COR-L47 (cell line): Measurements from ENCODE around the gene LMTK3.

Experiments used
- DNase-seq: peaks from one replicate; lab custom pipeline; 2025; lab: John Stamatoyannopoulos, UW

LMTK3 gene

DNA sequence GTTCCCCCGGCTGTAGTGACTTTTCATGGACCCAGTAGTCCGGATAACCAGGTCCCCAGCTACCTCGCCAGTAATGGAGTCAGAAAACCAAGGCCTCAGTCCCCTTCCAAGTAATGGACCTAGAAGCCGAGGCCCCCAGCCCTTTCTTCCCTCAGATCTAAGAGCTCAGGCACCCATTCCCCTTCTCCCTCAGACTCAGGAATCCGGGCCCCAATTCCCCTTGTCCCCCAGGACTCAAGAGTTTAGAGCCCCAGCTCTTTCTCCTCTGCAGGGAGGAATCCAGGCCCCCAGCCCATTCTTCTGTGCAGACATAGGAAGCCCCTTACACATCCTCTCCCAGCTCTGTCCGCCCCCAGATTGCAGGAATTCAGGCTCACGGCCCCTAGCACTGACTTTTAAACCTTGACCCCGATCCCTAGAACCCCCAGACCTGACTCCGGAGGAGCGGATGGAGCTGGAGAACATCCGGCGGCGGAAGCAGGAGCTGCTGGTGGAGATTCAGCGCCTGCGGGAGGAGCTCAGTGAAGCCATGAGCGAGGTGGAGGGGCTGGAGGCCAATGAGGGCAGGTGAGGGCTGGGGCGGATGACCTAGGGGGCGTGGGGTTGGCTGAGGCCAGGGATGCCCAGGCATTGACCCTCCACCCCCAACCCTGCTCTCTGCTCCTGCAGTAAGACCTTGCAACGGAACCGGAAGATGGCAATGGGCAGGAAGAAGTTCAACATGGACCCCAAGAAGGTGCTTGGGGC lies 41.5 kb downstream of the LMTK3 start:
- no peak for DNase-seq

- peak; percentile 77 for DNase-seq
These were observed 42.2 kb downstream of the LMTK3 start, which contains the start of gene CYTH2 for GRCh38 chr19:48469289-48469881. CYTH2 (plus strand) TSS chr19:48469369; CDS start chr19:48469508, 139 bp downstream.

DNA sequence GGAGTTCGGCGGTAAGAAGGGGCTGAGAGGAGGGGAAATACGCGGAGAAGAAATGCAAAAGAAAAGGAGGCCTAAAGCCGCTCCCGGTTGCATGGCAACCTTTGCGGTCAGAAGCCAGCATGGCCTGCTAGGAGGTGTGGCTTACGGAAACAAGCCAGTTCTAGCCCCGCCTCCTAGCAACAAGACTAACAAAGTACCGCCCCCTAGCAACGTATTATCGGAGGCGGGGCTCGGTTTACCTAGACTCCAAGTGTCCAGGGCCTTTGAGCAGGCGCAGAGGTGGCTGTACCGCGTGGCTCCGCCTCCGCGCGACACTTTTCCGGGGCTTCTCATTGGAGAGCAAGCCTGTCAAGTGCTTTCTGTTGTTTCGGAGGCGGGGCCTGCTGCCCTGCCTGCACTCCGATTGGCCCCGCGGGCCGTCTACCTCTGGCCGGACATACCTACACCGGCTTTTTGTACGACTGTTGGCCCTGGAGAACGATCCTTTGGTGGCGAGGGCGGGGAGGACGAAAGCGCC lies 42.8 kb downstream of the LMTK3 start:
- peak; percentile 100 for DNase-seq

DNA sequence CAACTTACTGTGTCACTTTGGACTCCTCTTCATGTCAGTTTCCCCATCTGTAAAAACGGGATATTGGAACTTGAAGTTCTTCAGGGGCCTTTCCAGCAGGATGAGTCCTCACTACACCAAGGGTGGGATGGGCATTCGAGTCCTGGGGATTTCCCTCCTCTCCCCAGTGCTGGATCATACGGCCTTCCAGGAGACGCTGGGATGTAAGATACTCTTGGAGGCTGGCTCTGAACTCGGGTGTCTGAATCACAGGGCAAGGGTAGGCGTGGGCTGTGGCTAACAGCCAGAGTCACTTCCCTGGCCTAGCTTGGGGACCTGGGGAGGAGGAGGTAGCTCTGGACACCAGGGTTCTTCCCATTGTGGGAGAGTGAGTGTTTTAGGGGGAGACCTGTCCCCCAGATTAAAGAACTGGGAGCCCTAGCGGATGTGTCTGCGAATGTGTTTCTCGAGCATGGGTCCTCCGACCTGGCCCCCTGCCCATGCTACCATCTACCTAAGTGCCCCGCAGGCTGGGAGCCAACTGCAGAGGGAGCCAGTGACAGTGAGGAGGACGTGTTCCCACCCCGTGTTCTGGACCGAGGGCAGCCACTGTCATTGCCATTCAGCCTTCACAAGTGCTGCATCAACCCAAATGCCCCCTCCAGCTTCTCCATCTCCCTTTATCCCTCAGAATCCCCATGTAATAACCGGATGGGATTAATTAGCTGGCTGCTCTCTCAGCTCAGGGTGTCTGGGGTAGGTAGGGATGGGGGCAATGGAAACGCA lies 44.9 kb downstream of the LMTK3 start:
- no peak for DNase-seq

- no peak for DNase-seq
These were observed 46.4 kb downstream of the LMTK3 start for GRCh38 chr19:48465215-48465614.

DNA sequence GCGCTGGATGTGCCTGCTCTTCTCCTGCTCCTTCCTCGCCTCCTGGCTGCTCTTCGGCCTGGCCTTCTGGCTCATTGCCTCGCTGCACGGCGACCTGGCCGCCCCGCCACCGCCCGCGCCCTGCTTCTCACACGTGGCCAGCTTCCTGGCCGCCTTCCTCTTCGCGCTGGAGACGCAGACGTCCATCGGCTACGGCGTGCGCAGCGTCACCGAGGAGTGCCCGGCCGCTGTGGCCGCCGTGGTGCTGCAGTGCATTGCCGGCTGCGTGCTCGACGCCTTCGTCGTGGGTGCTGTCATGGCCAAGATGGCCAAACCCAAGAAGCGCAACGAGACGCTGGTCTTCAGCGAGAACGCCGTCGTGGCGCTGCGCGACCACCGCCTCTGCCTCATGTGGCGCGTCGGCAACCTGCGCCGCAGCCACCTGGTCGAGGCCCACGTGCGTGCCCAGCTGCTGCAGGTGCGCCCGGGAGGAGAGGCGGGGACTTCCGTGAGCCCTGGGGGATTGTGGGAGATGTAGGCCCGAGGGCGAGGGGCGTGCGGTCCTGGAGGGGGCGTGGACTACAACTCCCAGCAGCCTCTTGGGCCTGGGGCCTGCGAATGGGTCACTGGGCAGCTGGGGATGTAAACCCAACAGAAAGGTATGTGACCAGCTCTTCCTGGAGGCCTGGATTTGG lies 49.5 kb downstream of the LMTK3 start:
- no peak for DNase-seq

- no peak for DNase-seq
These were observed 50.0 kb downstream of the LMTK3 start for GRCh38 chr19:48461651-48461981.

GRCh38 chr19:48458016-48458415 lies 53.6 kb downstream of the LMTK3 start:
- DNase-seq: no peak

GRCh38 chr19:48456864-48457263 lies 54.8 kb downstream of the LMTK3 start:
- no peak for DNase-seq

GRCh38 chr19:48455908-48456562 lies 55.6 kb downstream of the LMTK3 start:
- DNase-seq: no peak

DNA sequence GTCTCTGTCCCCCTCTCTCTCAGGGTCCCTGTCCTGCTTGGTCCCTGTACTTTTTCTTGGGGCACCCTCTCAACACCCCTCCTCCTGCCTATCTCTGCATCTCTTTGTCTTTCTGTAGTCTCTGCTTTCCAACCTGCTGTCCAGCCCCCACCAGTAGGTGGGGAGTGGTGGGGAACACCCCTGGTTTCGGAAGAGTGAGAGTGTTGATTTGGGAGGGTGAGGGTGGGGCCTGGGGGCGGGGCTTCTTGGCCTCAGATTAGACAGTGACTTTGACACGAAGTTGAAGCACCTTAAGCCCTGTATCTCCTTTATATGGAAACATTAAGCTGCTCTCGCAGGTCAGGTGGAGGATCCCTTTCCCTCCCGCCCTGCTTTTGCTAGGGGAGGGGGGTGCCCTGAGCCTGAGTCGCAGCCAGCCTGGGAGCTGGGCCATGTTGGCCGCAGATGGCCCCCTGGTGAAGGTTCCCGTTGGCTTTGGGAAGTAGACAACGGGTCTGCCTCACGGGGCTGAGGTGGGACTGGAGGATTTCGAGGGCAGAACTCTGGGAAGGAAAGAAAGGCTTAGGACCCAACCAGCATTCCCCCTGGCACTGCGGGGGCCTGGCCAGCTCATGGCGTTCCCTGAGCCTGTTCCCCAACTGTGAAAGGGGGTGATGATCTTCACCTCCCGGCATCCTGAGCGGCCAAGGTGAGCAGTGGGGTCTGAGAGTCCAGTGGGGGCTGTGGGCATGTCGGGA lies 56.3 kb downstream of the LMTK3 start, which contains the start of gene KCNJ14:
Gene KCNJ14 (plus strand): TSS at position 404 of the 737 bp plus-strand sequence. CDS start 6,151 bp downstream, outside the sequence.
- no peak for DNase-seq

DNA sequence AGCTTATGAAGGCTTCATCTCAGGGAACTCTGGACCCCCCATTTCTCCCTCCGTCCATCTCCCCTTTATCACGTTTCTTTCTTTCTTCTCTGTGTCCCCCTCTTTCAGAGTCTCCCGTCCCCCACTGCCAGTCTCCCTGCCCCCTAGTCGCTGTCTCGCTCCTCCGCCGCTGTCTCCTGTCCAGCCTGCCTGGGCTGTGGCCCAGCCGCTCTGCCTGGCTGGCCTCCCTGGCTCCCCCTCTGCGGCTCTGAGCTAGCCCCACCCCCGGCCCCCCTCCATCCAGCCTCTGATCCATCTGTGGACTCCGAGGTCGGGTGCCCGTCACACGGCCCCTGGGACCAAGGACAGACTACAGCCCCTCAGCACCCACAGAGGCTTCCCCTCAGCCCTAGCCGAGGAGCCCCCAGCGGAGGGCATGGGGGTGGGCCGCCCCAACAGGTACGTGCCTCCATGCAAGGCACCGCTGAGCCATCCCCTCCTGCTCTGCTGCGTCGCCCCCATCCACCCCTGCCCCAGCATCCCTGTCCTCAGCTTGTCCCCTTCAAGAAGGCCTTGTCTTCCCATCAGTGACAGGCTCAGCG lies 57.4 kb downstream of the LMTK3 start:
- DNase-seq: no peak

GRCh38 chr19:48452289-48453190 lies 59.1 kb downstream of the LMTK3 start:
- no peak for DNase-seq

- DNase-seq: no peak
These were observed 60.0 kb downstream of the LMTK3 start for GRCh38 chr19:48451624-48452023.

GRCh38 chr19:48450863-48451262 lies 60.8 kb downstream of the LMTK3 start:
- DNase-seq: no peak

- no peak for DNase-seq
These were observed 61.2 kb downstream of the LMTK3 start for GRCh38 chr19:48450441-48450840.

- DNase-seq: no peak
These were observed 63.1 kb downstream of the LMTK3 start for GRCh38 chr19:48448563-48448962.

DNA sequence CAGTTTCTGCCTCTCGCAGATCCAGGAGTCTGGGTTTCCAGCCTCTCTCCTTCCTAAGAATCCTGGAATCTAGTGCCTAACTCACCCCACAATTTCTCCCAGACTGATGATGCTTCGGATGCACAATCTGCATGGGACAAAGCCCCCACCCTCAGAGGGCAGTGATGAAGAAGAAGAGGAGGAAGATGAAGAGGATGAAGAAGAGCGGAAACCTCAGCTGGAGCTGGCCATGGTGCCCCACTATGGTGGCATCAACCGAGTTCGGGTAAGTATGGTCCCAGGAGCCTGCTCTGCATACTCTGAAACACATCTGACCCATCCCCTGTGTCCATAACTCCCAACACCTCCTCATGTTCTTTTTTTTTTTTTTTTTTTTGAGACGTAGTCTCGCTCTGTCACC lies 65.1 kb downstream of the LMTK3 start:
- DNase-seq: no peak
